Trophoblast cell (in vitro differentiated cells and primary cell): ENCODE data around the gene KIAA0513.

Experiments used
- DNase-seq, 2 donors: peaks; one replicate each; pipeline ENCODE4 v3.0.0-alpha.2; 2016
- H2AFZ ChIP-seq: 2 replicates; pipeline ENCODE4 v1.6.1; 2013; ENCODE audit warnings: low read length, moderate library complexity, mild to moderate bottlenecking; ENCODE audit not compliant: insufficient read depth, poor library complexity
- H2AK5ac ChIP-seq: 2 replicates; pipeline ENCODE4 v1.6.1; 2013; ENCODE audit warnings: mild to moderate bottlenecking, low read length
- H2BK120ac ChIP-seq: 2 replicates; pipeline ENCODE4 v1.6.1; 2013; ENCODE audit warnings: low read length, mild to moderate bottlenecking, moderate library complexity; ENCODE audit not compliant: insufficient read depth, poor library complexity
- H2BK12ac ChIP-seq: 2 replicates; pipeline ENCODE4 v1.6.1; 2013; ENCODE audit warnings: mild to moderate bottlenecking, low read length, moderate library complexity
- H2BK5ac ChIP-seq: 2 replicates; pipeline ENCODE4 v1.6.1; 2013; ENCODE audit warnings: low read length, low read depth, moderate library complexity, mild to moderate bottlenecking; ENCODE audit not compliant: poor library complexity
- H3K14ac ChIP-seq: 2 replicates; pipeline ENCODE4 v1.6.1; 2013; ENCODE audit warnings: mild to moderate bottlenecking, low read length
- H3K18ac ChIP-seq: 2 replicates; pipeline ENCODE4 v1.6.1; 2013; ENCODE audit warnings: mild to moderate bottlenecking, low read length
- H3K23ac ChIP-seq: 2 replicates; pipeline ENCODE4 v1.6.1; 2013; ENCODE audit warnings: low read length
- H3K27ac ChIP-seq: 2 replicates; pipeline ENCODE4 v1.5.1; 2013; ENCODE audit warnings: low read depth, mild to moderate bottlenecking, inconsistent platforms, low read length, moderate library complexity
- H3K27me3 ChIP-seq: 2 replicates; pipeline ENCODE4 v1.6.1; 2013; ENCODE audit warnings: inconsistent platforms, mild to moderate bottlenecking, low read length, moderate library complexity; ENCODE audit not compliant: insufficient read depth
- H3K36me3 ChIP-seq, 2 experiments: 1 replicate in 1 of 2; 2 replicates in 1 of 2; pipeline ENCODE4 v1.6.1; 2013; ENCODE audit warnings: low read length in 2 of 2, mild to moderate bottlenecking in 2 of 2, moderate library complexity in 1 of 2; ENCODE audit not compliant: insufficient read depth in 2 of 2, control insufficient read depth in 1 of 2
- H3K4ac ChIP-seq: 2 replicates; pipeline ENCODE4 v1.6.1; 2013; ENCODE audit warnings: low read depth, mild to moderate bottlenecking, low read length, moderate library complexity
- H3K4me1 ChIP-seq, 2 experiments: 1 replicate in 1 of 2; 2 replicates in 1 of 2; pipeline ENCODE4 v1.6.1; 2013; ENCODE audit warnings: low read length in 2 of 2, mild to moderate bottlenecking in 2 of 2, moderate library complexity in 1 of 2; ENCODE audit not compliant: insufficient read depth in 2 of 2, control insufficient read depth in 1 of 2
- H3K4me2 ChIP-seq: 2 replicates; pipeline ENCODE4 v1.6.1; 2013; ENCODE audit warnings: inconsistent platforms, mild to moderate bottlenecking, low read length, moderate library complexity
- H3K4me3 ChIP-seq: 2 replicates; pipeline ENCODE4 v1.5.1; 2013; ENCODE audit warnings: mild to moderate bottlenecking, low read depth, low read length, inconsistent platforms
- H3K79me1 ChIP-seq: one replicate; pipeline ENCODE4 v1.6.1; 2013; ENCODE audit warnings: low read length
- H3K79me2 ChIP-seq: 2 replicates; pipeline ENCODE4 v1.6.1; 2013; ENCODE audit warnings: low read length, mild to moderate bottlenecking; ENCODE audit not compliant: control insufficient read depth, insufficient read depth, poor library complexity
- H3K9ac ChIP-seq: 2 replicates; pipeline ENCODE4 v1.6.1; 2013; ENCODE audit warnings: mild to moderate bottlenecking, low read length
- H3K9me3 ChIP-seq: 2 replicates; pipeline ENCODE4 v1.6.1; 2013; ENCODE audit warnings: low read depth, mild to moderate bottlenecking, control low read depth, inconsistent platforms, low read length; ENCODE audit not compliant: insufficient read depth
- H4K12ac ChIP-seq: 2 replicates; pipeline ENCODE4 v1.6.1; 2013; ENCODE audit warnings: low read depth, mild to moderate bottlenecking, low read length, moderate library complexity
- H4K8ac ChIP-seq: 2 replicates; pipeline ENCODE4 v1.6.1; 2013; ENCODE audit warnings: low read depth, mild to moderate bottlenecking, low read length, moderate library complexity
- H4K91ac ChIP-seq: one replicate; pipeline ENCODE4 v1.6.1; 2013; ENCODE audit warnings: low read depth, mild to moderate bottlenecking, low read length, moderate library complexity
- WGBS: extraction: QIAGEN DNeasy Blood & Tissue Kit; methylation state at CpG from one replicate; pipeline ENCODE4 v1.1.7; 2013; ENCODE audit warnings: missing lambda C conversion rate; ENCODE audit not compliant: insufficient read length, insufficient coverage; ENCODE audit errors: extremely low coverage; 5-methylcytosine and 5-hydroxymethylcytosine counted together

KIAA0513 gene

GRCh38 chr16:85138825-85139627 is 111.4 kb downstream of the KIAA0513 start:
- no peak overlapping the region for H3K4ac ChIP-seq
- H3K4me3 ChIP-seq: no peak overlapping the region
- H3K79me1 ChIP-seq: peaks cover 4% of the 10 kb centered on the region
- H3K9ac ChIP-seq: no peak overlapping the region
- no peak overlapping the region for H3K18ac ChIP-seq
- no peaks in the 10 kb centered on the region for H3K79me2 ChIP-seq
- H2BK120ac ChIP-seq: no peak overlapping the region
- no peak overlapping the region for H3K23ac ChIP-seq
- H3K14ac ChIP-seq: no peak overlapping the region
- WGBS: no CpG with 5 or more reads among the region's 16 CpGs
- no peak overlapping the region for H4K12ac ChIP-seq
- no peak overlapping the region for H4K8ac ChIP-seq
- H2AFZ ChIP-seq: no peak overlapping the region
- DNase-seq: peak in 1 of 2 donors; percentile 31
- H3K36me3 ChIP-seq: no peaks in the 10 kb centered on the region
- no peak overlapping the region for H3K4me2 ChIP-seq
- H3K9me3 ChIP-seq: no peaks in the 10 kb centered on the region
- no peak overlapping the region for H2AK5ac ChIP-seq
- H2BK12ac ChIP-seq: no peak overlapping the region
- H3K27ac ChIP-seq: no peak overlapping the region
- no peak overlapping the region for H2BK5ac ChIP-seq
- H4K91ac ChIP-seq: no peak overlapping the region
- H3K4me1 ChIP-seq: peaks cover 10 to 19% of the 10 kb centered on the region in 2 experiments
- no peaks in the 10 kb centered on the region for H3K27me3 ChIP-seq

GRCh38 chr16:85139881-85140339 is 112.3 kb downstream of the KIAA0513 start:
- DNase-seq: no peak

GRCh38 chr16:85140455-85141012 is 112.9 kb downstream of the KIAA0513 start:
- DNase-seq: no peak
- H3K36me3 ChIP-seq: no peaks in the 10 kb centered on the region
- no peak overlapping the region for H3K4me3 ChIP-seq
- peaks cover 21 to 26% of the 10 kb centered on the region in 2 experiments for H3K4me1 ChIP-seq
- no peak overlapping the region for H4K8ac ChIP-seq
- no peak overlapping the region for H2BK5ac ChIP-seq
- H4K12ac ChIP-seq: no peak overlapping the region
- no peak overlapping the region for H2BK12ac ChIP-seq
- H3K9me3 ChIP-seq: no peaks in the 10 kb centered on the region
- no peak overlapping the region for H4K91ac ChIP-seq
- no peak overlapping the region for H3K4ac ChIP-seq
- no peak overlapping the region for H3K23ac ChIP-seq
- no peak overlapping the region for H2AFZ ChIP-seq
- H3K18ac ChIP-seq: no peak overlapping the region
- H2AK5ac ChIP-seq: no peak overlapping the region
- no peak overlapping the region for H3K14ac ChIP-seq
- H3K79me1 ChIP-seq: peaks cover 11% of the 10 kb centered on the region
- no peak overlapping the region for H2BK120ac ChIP-seq
- H3K27ac ChIP-seq: no peak overlapping the region
- no peaks in the 10 kb centered on the region for H3K27me3 ChIP-seq
- no peaks in the 10 kb centered on the region for H3K79me2 ChIP-seq
- H3K9ac ChIP-seq: no peak overlapping the region
- WGBS: no CpG with 5 or more reads among the region's 12 CpGs
- no peak overlapping the region for H3K4me2 ChIP-seq

More at GRCh38 chr16:85139881-85140339, 112.3 kb downstream of the KIAA0513 start:
- Histone ChIP-seq H3K79me1 (peaks cover 7% of the 10 kb centered on the region), H3K4me2 (no peak overlapping the region), H2BK12ac (no peak overlapping the region), H3K36me3 (no peaks in the 10 kb centered on the region), H3K4me1 (peaks cover 19 to 26% of the 10 kb centered on the region in 2 experiments), H3K23ac (no peak overlapping the region), H3K9me3 (no peaks in the 10 kb centered on the region), H3K14ac (no peak overlapping the region), H2AFZ (no peak overlapping the region), H3K27ac (no peak overlapping the region), H4K12ac (no peak overlapping the region), H4K91ac (no peak overlapping the region), H3K79me2 (no peaks in the 10 kb centered on the region), H2BK5ac (no peak overlapping the region), H2BK120ac (no peak overlapping the region), H3K4ac (no peak overlapping the region), H4K8ac (no peak overlapping the region), H3K9ac (no peak overlapping the region), H3K18ac (no peak overlapping the region), H3K27me3 (no peaks in the 10 kb centered on the region), H2AK5ac (no peak overlapping the region), H3K4me3 (no peak overlapping the region)
- no CpG with 5 or more reads among the region's 9 CpGs for WGBS

GRCh38 chr16:85141491-85142128 is 114.0 kb downstream of the KIAA0513 start:
- H3K36me3 ChIP-seq: no peaks in the 10 kb centered on the region
- H4K91ac ChIP-seq: no peak overlapping the region
- no peak overlapping the region for H2AFZ ChIP-seq
- H2AK5ac ChIP-seq: no peak overlapping the region
- no CpG with 5 or more reads among the region's 17 CpGs for WGBS
- H3K18ac ChIP-seq: no peak overlapping the region
- H4K12ac ChIP-seq: no peak overlapping the region
- no peak overlapping the region for H2BK5ac ChIP-seq
- DNase-seq: no peak
- no peak overlapping the region for H3K4me3 ChIP-seq
- no peaks in the 10 kb centered on the region for H3K79me2 ChIP-seq
- no peaks in the 10 kb centered on the region for H3K27me3 ChIP-seq
- no peak overlapping the region for H2BK120ac ChIP-seq
- no peak overlapping the region for H3K4me2 ChIP-seq
- H3K4me1 ChIP-seq: peaks cover 23% of the 10 kb centered on the region in 2 experiments
- peaks cover 11% of the 10 kb centered on the region for H3K79me1 ChIP-seq
- no peaks in the 10 kb centered on the region for H3K9me3 ChIP-seq
- no peak overlapping the region for H4K8ac ChIP-seq
- no peak overlapping the region for H3K9ac ChIP-seq
- H3K4ac ChIP-seq: no peak overlapping the region
- no peak overlapping the region for H3K23ac ChIP-seq
- H3K27ac ChIP-seq: no peak overlapping the region
- no peak overlapping the region for H2BK12ac ChIP-seq
- no peak overlapping the region for H3K14ac ChIP-seq
